Embryonic facial prominence (tissue), 1 donor: ENCODE results near the gene NAALAD2.

Experiments
- DNase-seq: peaks from one replicate; pipeline ENCODE4 v3.0.0-alpha.2; 2016; ENCODE audit errors: extremely low spot score

NAALAD2 gene

DNA sequence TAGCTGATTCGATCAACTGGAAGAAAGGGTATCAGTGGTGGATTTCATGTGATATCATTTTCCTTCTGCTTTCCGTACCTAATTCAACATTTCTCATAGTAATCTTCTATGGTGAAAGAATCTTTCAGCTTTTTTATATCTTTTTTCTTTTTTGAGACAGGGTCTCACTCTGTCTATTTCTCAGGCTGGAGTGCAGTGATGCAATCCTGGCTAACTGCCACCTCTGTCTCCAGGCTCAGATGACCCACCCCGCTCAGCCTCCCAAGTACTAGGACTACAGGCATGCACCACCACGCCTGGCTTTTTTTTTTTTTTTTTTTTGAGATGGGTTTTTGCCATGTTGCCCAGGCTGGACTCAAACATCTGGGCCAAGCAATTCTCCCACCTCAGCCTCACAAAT is 107.0 kb downstream of the NAALAD2 start:
- DNase-seq, result no peak
